SK-N-SH (cell line): Measurements from ENCODE around the gene EXOC6. TPM values are rescaled to one million over a fixed set of nuclear protein-coding genes. Genes with fewer than 3 reads are reported as not detected.

Source experiments
- CTCF ChIA-PET: fragments of 300-600, 350-600 bp; formaldehyde crosslinking; extraction: SDS; loops from one replicate; lab custom pipeline; 2021; lab: Yijun Ruan, JAX
- POLR2A ChIA-PET: fragments of 350-600 bp; sonication (Branson Sonifier 250); formaldehyde crosslinking; extraction: SDS; loops from one replicate; lab custom pipeline; 2020; ENCODE audit warnings: antibody characterized with exemption, inconsistent platforms; lab: Yijun Ruan, JAX
- DNase-seq: peaks from one replicate; pipeline ENCODE4 v3.0.0; 2012
- H2AFZ ChIP-seq: fragments of 200-600 bp; sonication (generic); 2 replicates; pipeline ENCODE4 v1.8.1; 2016; ENCODE audit warnings: antibody characterized with exemption, mild to moderate bottlenecking, low read depth
- H3F3A ChIP-seq: fragments of 200-600 bp; sonication (generic); replicated peaks from 2 replicates; pipeline ENCODE3; 2016; ENCODE audit warnings: antibody characterized with exemption, mild to moderate bottlenecking; ENCODE audit not compliant: insufficient read depth
- H3K27ac ChIP-seq, 2 experiments: fragments of 200-500 bp in 1 of 2; fragments of 200-600 bp in 1 of 2; sonication (Bioruptor generic) in 1 of 2; sonication (generic), shearing (Covaris generic) in 1 of 2; 2 replicates each; pipeline versions ENCODE4 v1.5.1 to v1.6.1; 2014 to 2016; ENCODE audit warnings: low read depth in 2 of 2, inconsistent platforms in 1 of 2, low read length in 1 of 2, mild to moderate bottlenecking in 1 of 2, mixed read lengths in 1 of 2
- H3K27me3 ChIP-seq: fragments of 200-600 bp; sonication (generic), shearing (Covaris generic); 2 replicates; pipeline ENCODE4 v1.6.1; 2016; ENCODE audit warnings: mixed run types; ENCODE audit not compliant: insufficient read depth
- H3K36me3 ChIP-seq, 2 experiments: fragments of 200-500 bp in 1 of 2; fragments of 200-600 bp in 1 of 2; sonication (Bioruptor generic) in 1 of 2; sonication (generic) in 1 of 2; replicated peaks in 1 of 2; 2 replicates each; pipeline versions ENCODE3 to v1.5.1; 2014 to 2016; ENCODE audit warnings: low read length in 1 of 2, mild to moderate bottlenecking in 1 of 2; ENCODE audit not compliant: insufficient read depth in 2 of 2, control insufficient read depth in 1 of 2
- H3K4me1 ChIP-seq, 2 experiments: fragments of 200-500 bp in 1 of 2; fragments of 200-600 bp in 1 of 2; sonication (Bioruptor generic) in 1 of 2; sonication (generic), shearing (Covaris generic) in 1 of 2; 2 replicates each; pipeline versions ENCODE4 v1.5.1 to v1.6.1; 2014 to 2016; ENCODE audit warnings: low read depth in 1 of 2, low read length in 1 of 2, mixed run types in 1 of 2; ENCODE audit not compliant: insufficient read depth in 2 of 2, control insufficient read depth in 1 of 2
- H3K4me2 ChIP-seq: fragments of 200-600 bp; sonication (generic), shearing (Covaris generic); 2 replicates; pipeline ENCODE4 v1.6.1; 2017; ENCODE audit warnings: mixed run types
- H3K4me3 ChIP-seq, 2 experiments: fragments of 200-500 bp in 1 of 2; fragments of 200-600 bp in 1 of 2; sonication (Bioruptor generic) in 1 of 2; sonication (generic), shearing (Covaris generic) in 1 of 2; 2 replicates each; pipeline versions ENCODE4 v1.5.1 to v1.8.1; 2014 to 2016; ENCODE audit warnings: low read depth in 2 of 2, inconsistent platforms in 1 of 2, low read length in 1 of 2, mild to moderate bottlenecking in 1 of 2, mixed read lengths in 1 of 2, moderate library complexity in 1 of 2
- H3K79me2 ChIP-seq: fragments of 200-600 bp; sonication (generic); 2 replicates; pipeline ENCODE4 v1.8.1; 2017; ENCODE audit warnings: mild to moderate bottlenecking; ENCODE audit not compliant: insufficient read depth
- H3K9ac ChIP-seq: fragments of 200-600 bp; sonication (generic); 2 replicates; pipeline ENCODE4 v1.6.1; 2017; ENCODE audit warnings: mixed run types
- H3K9me2 ChIP-seq: fragments of 200-600 bp; sonication (generic); 2 replicates; pipeline ENCODE4 v1.6.1; 2017; ENCODE audit warnings: mixed run types
- H3K9me3 ChIP-seq: fragments of 200-600 bp; sonication (generic); 2 replicates; pipeline ENCODE4 v1.6.1; 2017; ENCODE audit warnings: mixed run types, mild to moderate bottlenecking, moderate library complexity
- H4K20me1 ChIP-seq: fragments of 200-600 bp; sonication (generic); 2 replicates; pipeline ENCODE4 v1.6.1; 2017; ENCODE audit warnings: mild to moderate bottlenecking, mixed run types; ENCODE audit not compliant: insufficient read depth
- CHD2 ChIP-seq: fragments of 150-350 bp; IDR thresholded peaks from 2 replicates; pipeline ENCODE4 v1.6.1; 2018; ENCODE audit warnings: low read length; ENCODE audit not compliant: partially characterized antibody
- ELF1 ChIP-seq: IDR thresholded peaks from 2 replicates; pipeline ENCODE4 v1.4.0; 2012
- GABPA ChIP-seq: IDR thresholded peaks from 2 replicates; pipeline ENCODE4 v1.4.0; 2012; ENCODE audit warnings: low read depth, mild to moderate bottlenecking
- GATA2 ChIP-seq: sonication (generic); formaldehyde crosslinking; IDR thresholded peaks from 2 replicates; pipeline ENCODE4 v1.5.0; 2020; ENCODE audit warnings: mild to moderate bottlenecking, missing genetic modification reagents
- JUND ChIP-seq: IDR thresholded peaks from 2 replicates; pipeline ENCODE4 v1.4.0; 2012
- MEF2A ChIP-seq: IDR thresholded peaks from 2 replicates; pipeline ENCODE4 v1.4.0; 2012; ENCODE audit warnings: low read depth, borderline replicate concordance
- NFIC ChIP-seq: IDR thresholded peaks from 2 replicates; pipeline ENCODE4 v1.4.0; 2012; ENCODE audit warnings: borderline replicate concordance
- PBX3 ChIP-seq: IDR thresholded peaks from 2 replicates; pipeline ENCODE4; 2012
- RXRA ChIP-seq: IDR thresholded peaks from 2 replicates; pipeline ENCODE4 v1.4.0; 2012; ENCODE audit warnings: low read depth, mild to moderate bottlenecking, borderline replicate concordance
- TAF1 ChIP-seq: IDR thresholded peaks from 2 replicates; pipeline ENCODE4 v1.6.1; 2012; ENCODE audit warnings: low read depth, mild to moderate bottlenecking, low read length, moderate library complexity, borderline replicate concordance
- TEAD4 ChIP-seq: IDR thresholded peaks from 2 replicates; pipeline ENCODE4 v1.4.0; 2012; ENCODE audit warnings: mild to moderate bottlenecking, borderline replicate concordance; ENCODE audit not compliant: insufficient read depth
- ZBTB33 ChIP-seq: IDR thresholded peaks from 2 replicates; pipeline ENCODE4 v1.4.0; 2012; ENCODE audit warnings: low read depth, borderline replicate concordance
- WGBS: methylation state at CpG from one replicate; pipeline ENCODE4 v1.1.6; 2017; ENCODE audit warnings: low lambda C conversion rate; 5-methylcytosine and 5-hydroxymethylcytosine counted together
- polyA plus RNA-seq, 3 experiments: library from polyadenylated mRNA; depleted of rRNA; stranded (reverse); fragments of >200 nt; gene quantifications; 2 replicates each; pipeline ENCODE4 v1.2.3, GENCODE V29; 2012
- TF ChIP-seq, protein P1 (sequence below): fragments of 150-350 bp; IDR thresholded peaks from 2 replicates; pipeline ENCODE4 v1.6.1; 2016; ENCODE audit warnings: mild to moderate bottlenecking, low read depth, low read length
- TF ChIP-seq, protein P2 (sequence below): IDR thresholded peaks from 2 replicates; pipeline ENCODE4 v1.4.0; 2012; ENCODE audit warnings: low read depth

The EXOC6 gene
- polyA plus RNA-seq, 1 of the 3 experiments (the other 2 are of a cell fraction): 2.3 TPM

DNA sequence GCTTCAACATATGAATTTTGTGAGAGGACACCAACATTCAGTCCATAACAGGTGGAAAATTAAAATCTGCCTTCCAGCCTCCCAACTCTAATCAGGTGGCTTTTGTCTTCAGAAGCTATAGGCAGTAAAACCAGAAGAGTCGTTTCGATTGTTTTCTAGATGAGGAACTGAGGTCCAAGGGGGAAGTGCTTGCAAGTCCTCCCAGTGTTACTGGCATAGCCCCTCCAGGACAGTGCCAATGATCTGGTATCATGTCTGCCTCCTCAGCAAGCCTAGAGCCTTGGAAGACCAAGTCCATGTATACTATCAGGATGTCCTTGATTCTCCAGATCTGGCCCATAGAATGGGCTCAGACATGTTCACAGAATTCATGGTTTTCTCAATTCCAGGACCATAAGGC lies 242.3 kb downstream of the EXOC6 start:
- Histone ChIP-seq H3K9me2 (no peaks in the 10 kb centered on the region), H3K4me3 (no peak overlapping the region), H3K9me3 (no peaks in the 10 kb centered on the region), H3K36me3 (no peaks in the 10 kb centered on the region), H3K9ac (no peak overlapping the region), H2AFZ (no peak overlapping the region), H3K4me2 (no peak overlapping the region), H3F3A (no peaks in the 10 kb centered on the region), H3K27me3 (no peaks in the 10 kb centered on the region; the same call in 1 of the 2 replicates), H3K27ac (no peak overlapping the region), H3K4me1 (peaks cover 0 to 3% of the 10 kb centered on the region in 2 experiments; a peak in 1 of 4 replicates), H4K20me1 (no peaks in the 10 kb centered on the region), H3K79me2 (no peaks in the 10 kb centered on the region)
- ChIA-PET POLR2A (no interaction called here), CTCF (interaction anchor here (1.7 to 4.6 kb wide), 2 partner anchors 11 to 14 kb away, joined by 4 to 29 read pairs; no protein-coding TSS in a partner anchor)
- WGBS: 73% methylated on average over 2 of the region's 2 CpGs
- no peak for DNase-seq
- TF ChIP-seq CHD2 (no peak), GATA2 (no peak), TEAD4 (no peak), NFIC (no peak), PBX3 (no peak), MEF2A (no peak), TAF1 (no peak), ZBTB33 (no peak), ELF1 (no peak), RXRA (no peak), GABPA (no peak), JUND (no peak)
- TF ChIP-seq, protein P1, sequence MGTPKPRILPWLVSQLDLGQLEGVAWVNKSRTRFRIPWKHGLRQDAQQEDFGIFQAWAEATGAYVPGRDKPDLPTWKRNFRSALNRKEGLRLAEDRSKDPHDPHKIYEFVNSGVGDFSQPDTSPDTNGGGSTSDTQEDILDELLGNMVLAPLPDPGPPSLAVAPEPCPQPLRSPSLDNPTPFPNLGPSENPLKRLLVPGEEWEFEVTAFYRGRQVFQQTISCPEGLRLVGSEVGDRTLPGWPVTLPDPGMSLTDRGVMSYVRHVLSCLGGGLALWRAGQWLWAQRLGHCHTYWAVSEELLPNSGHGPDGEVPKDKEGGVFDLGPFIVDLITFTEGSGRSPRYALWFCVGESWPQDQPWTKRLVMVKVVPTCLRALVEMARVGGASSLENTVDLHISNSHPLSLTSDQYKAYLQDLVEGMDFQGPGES: no peak

DNA sequence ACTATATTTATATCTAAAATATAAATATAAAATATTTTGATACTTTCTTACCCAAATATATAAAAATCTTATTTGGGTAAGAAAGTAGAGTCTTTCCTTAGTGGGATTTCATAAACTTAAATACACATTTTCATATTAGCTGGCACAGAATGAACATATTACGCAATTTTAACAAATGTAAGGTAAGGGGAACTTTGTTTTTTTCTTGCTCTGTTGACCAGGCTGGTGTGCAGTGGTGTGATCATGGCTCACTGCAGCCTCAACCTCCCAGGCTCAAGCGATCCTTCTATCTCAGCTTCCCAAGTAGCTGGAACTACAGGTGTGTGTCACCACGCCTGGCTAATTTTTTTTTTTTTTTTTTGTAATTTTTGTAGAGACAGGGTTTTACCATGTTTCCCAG lies 243.6 kb downstream of the EXOC6 start:
- no peaks in the 10 kb centered on the region for H3F3A ChIP-seq
- no peaks in the 10 kb centered on the region for H3K27me3 ChIP-seq
- no peak for DNase-seq
- no peaks in the 10 kb centered on the region for H3K9me2 ChIP-seq
- H4K20me1 ChIP-seq: no peaks in the 10 kb centered on the region
- 85% methylated on average over 3 of the region's 3 CpGs for WGBS
- no peak overlapping the region for H3K4me2 ChIP-seq
- no peak overlapping the region for H2AFZ ChIP-seq
- CTCF ChIA-PET: no interaction called here
- no peak overlapping the region for H3K9ac ChIP-seq
- POLR2A ChIA-PET: no interaction called here
- no peaks in the 10 kb centered on the region for H3K79me2 ChIP-seq
- H3K36me3 ChIP-seq: no peaks in the 10 kb centered on the region
- no peaks in the 10 kb centered on the region for H3K9me3 ChIP-seq
- H3K27ac ChIP-seq: no peak overlapping the region
- TF ChIP-seq PBX3: no peak
- no peak for TF ChIP-seq ELF1
- no peak for TF ChIP-seq MEF2A
- TF ChIP-seq, protein P2, sequence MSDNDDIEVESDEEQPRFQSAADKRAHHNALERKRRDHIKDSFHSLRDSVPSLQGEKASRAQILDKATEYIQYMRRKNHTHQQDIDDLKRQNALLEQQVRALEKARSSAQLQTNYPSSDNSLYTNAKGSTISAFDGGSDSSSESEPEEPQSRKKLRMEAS: no peak
- no peak overlapping the region for H3K4me3 ChIP-seq
- peaks cover 0 to 3% of the 10 kb centered on the region in 2 experiments; a peak in 1 of 4 replicates for H3K4me1 ChIP-seq
